GM12878 (cell line): ENCODE data around the gene CLEC16A.

ENCODE experiments used
- BCLAF1 ChIP-seq: fragments of 450-650 bp; IDR thresholded peaks from 2 replicates; pipeline ENCODE4 v1.6.1; 2017; ENCODE audit warnings: antibody characterized with exemption, mild to moderate bottlenecking, moderate library complexity
- CTCF ChIP-seq, 3 experiments: IDR thresholded peaks in 2 of 3; conservative IDR thresholded peaks in 1 of 3; 2 replicates each; pipeline ENCODE4 v1.5.1; 2011; ENCODE audit warnings: low read depth in 3 of 3, low read length in 3 of 3, mild to moderate bottlenecking in 3 of 3, control low read depth in 2 of 3, moderate library complexity in 2 of 3, inconsistent platforms in 1 of 3, mixed read lengths in 1 of 3; ENCODE audit not compliant: control insufficient read depth in 2 of 3, insufficient read depth in 1 of 3; ENCODE audit errors: extremely low read depth in 1 of 3
- EP300 ChIP-seq, 2 experiments: fragments of 150-350 bp in 1 of 2; IDR thresholded peaks; 2 replicates each; pipeline ENCODE4 v1.6.1; 2011 to 2012; ENCODE audit warnings: low read depth in 2 of 2, low read length in 2 of 2, borderline replicate concordance in 1 of 2, improper control_type of control experiment in 1 of 2, inconsistent platforms in 1 of 2; ENCODE audit not compliant: control insufficient read depth in 1 of 2
- MEF2A ChIP-seq: IDR thresholded peaks from 2 replicates; pipeline ENCODE4 v1.6.1; 2011; ENCODE audit warnings: low read depth, mild to moderate bottlenecking, low read length, moderate library complexity; ENCODE audit not compliant: insufficient read depth
- NR2F1 ChIP-seq: fragments of 450-650 bp; conservative IDR thresholded peaks from 2 replicates; pipeline ENCODE4 v1.6.1; 2017; ENCODE audit warnings: mild to moderate bottlenecking
- NRF1 ChIP-seq: conservative IDR thresholded peaks from 2 replicates; pipeline ENCODE4 v1.6.1; 2011; ENCODE audit warnings: mild to moderate bottlenecking, low read depth, low read length, improper control_type of control experiment
- RAD21 ChIP-seq: IDR thresholded peaks from 2 replicates; pipeline ENCODE4 v1.6.1; 2011; ENCODE audit warnings: mild to moderate bottlenecking, low read depth, low read length, moderate library complexity; ENCODE audit not compliant: insufficient read depth
- TAF1 ChIP-seq: IDR thresholded peaks from 2 replicates; pipeline ENCODE4 v1.6.1; 2011; ENCODE audit warnings: mild to moderate bottlenecking, low read depth, low read length, borderline replicate concordance
- TCF12 ChIP-seq: IDR thresholded peaks from 2 replicates; pipeline ENCODE4 v1.6.1; 2011; ENCODE audit warnings: low read depth, mild to moderate bottlenecking, low read length
- TCF7 ChIP-seq: IDR thresholded peaks from 2 replicates; pipeline ENCODE4 v1.6.1; 2014; ENCODE audit warnings: antibody characterized with exemption, borderline replicate concordance

GRCh38 chr16:11205065-11205699, 260.8 kb downstream of the CLEC16A start:
- TF ChIP-seq CTCF (IDR thresholded peaks at IDR 0.05 in 2 of 3, conservative IDR thresholded peaks at IDR 0.05 in 1 of 3; ENCODE audit: control insufficient read depth in 2 of 3, extremely low read depth in 1 of 3, insufficient read depth in 1 of 3, low read depth in 3 of 3, low read length in 3 of 3) (no peak), NRF1 (no peak), TCF12 (no peak), EP300 (IDR thresholded peaks at IDR 0.05; ENCODE audit: borderline replicate concordance in 1 of 2, control insufficient read depth in 1 of 2, low read depth in 2 of 2, low read length in 2 of 2) (no peak), MEF2A (no peak), TAF1 (no peak), TCF7 (no peak), BCLAF1 (no peak), RAD21 (no peak), NR2F1 (no peak)
